22Rv1 (cell line): Measurements from ENCODE around the gene PLEKHG2.

ENCODE experiments used
- H3K27ac ChIP-seq: fragments of 450-650 bp; 2 replicates; pipeline ENCODE4 v1.5.1; 2017
- CTCF ChIP-seq: fragments of 450-650 bp; IDR thresholded peaks from 2 replicates; pipeline ENCODE4 v1.5.1; 2017; ENCODE audit warnings: mild to moderate bottlenecking
- ZFX ChIP-seq: fragments of 450-650 bp; IDR thresholded peaks from 2 replicates; pipeline ENCODE4 v1.6.1; 2017; ENCODE audit warnings: antibody characterized with exemption, borderline replicate concordance

Gene PLEKHG2

GRCh38 chr19:39420769-39421168 lies 8.3 kb downstream of the PLEKHG2 start:
- H3K27ac ChIP-seq = no peak overlapping the region
- TF ChIP-seq CTCF (no peak), ZFX (no peak)

GRCh38 chr19:39422020-39422419 lies 9.6 kb downstream of the PLEKHG2 start:
- TF ChIP-seq ZFX (no peak), CTCF (no peak)
- no peak overlapping the region for H3K27ac ChIP-seq

GRCh38 chr19:39423258-39424086 lies 11.0 kb downstream of the PLEKHG2 start:
- H3K27ac ChIP-seq = no peak overlapping the region
- TF ChIP-seq CTCF = no peak
- no peak for TF ChIP-seq ZFX

GRCh38 chr19:39424934-39425333 lies 12.5 kb downstream of the PLEKHG2 start:
- TF ChIP-seq CTCF = no peak
- TF ChIP-seq ZFX = no peak
- H3K27ac ChIP-seq = no peak overlapping the region

GRCh38 chr19:39425744-39426143 lies 13.3 kb downstream of the PLEKHG2 start:
- no peak for TF ChIP-seq ZFX
- no peak for TF ChIP-seq CTCF

GRCh38 chr19:39426170-39426569 lies 13.7 kb downstream of the PLEKHG2 start:
- TF ChIP-seq ZFX = no peak
- TF ChIP-seq CTCF = no peak
- no peak overlapping the region for H3K27ac ChIP-seq

More at GRCh38 chr19:39425744-39426143, 13.3 kb downstream of the PLEKHG2 start:
- no peak overlapping the region for H3K27ac ChIP-seq

GRCh38 chr19:39427707-39428106 lies 15.2 kb downstream of the PLEKHG2 start:
- no peak overlapping the region for H3K27ac ChIP-seq
- no peak for TF ChIP-seq CTCF
- no peak for TF ChIP-seq ZFX
